ENCODE results near the gene OAT. TPM values are rescaled to one million over a fixed set of nuclear protein-coding genes. Genes with fewer than 3 reads are reported as not detected.

The OAT gene
- total RNA-seq, 2 donors from 2014 or later: 37.2 to 51.1 TPM

Other genes starting within 250 kb of the OAT start
- gene NKX1-2, start 31.1 kb upstream of the OAT start, total RNA-seq: not detected
- gene LHPP, start 42.9 kb upstream of the OAT start, total RNA-seq: 10 to 100 TPM; 11.6 to 16.4 TPM

Measured in left cardiac atrium (tissue), 2 donors.